DMS 273 (cell line): ENCODE data around the gene GPX3.
A peak's percentile ranks its signal among the peaks of the same experiment; 100 is the strongest.

Experiments
- DNase-seq: peaks from one replicate; lab custom pipeline; 2025; ENCODE audit not compliant: unreplicated experiment; lab: John Stamatoyannopoulos, UW

The GPX3 gene

DNA sequence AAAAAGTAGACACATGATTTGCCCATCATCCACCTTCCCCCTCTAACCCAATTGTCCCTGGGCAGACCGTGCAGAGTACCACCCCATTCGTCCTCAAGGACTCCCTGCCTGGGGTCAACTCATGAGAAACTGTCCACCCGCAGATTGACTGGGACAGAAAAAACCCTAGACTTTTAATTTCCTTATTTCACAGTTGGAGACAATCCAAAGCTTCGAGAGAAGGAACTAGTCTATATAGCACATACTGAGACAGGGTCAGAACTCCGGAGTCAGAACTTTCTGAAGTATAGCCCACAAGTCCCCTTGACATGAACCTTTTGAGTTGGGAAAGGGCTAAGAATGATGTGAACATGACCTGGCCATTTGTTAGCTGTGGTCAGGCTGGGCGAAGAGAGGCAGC lies 7.5 kb upstream of the GPX3 start:
- DNase-seq = no peak

DNA sequence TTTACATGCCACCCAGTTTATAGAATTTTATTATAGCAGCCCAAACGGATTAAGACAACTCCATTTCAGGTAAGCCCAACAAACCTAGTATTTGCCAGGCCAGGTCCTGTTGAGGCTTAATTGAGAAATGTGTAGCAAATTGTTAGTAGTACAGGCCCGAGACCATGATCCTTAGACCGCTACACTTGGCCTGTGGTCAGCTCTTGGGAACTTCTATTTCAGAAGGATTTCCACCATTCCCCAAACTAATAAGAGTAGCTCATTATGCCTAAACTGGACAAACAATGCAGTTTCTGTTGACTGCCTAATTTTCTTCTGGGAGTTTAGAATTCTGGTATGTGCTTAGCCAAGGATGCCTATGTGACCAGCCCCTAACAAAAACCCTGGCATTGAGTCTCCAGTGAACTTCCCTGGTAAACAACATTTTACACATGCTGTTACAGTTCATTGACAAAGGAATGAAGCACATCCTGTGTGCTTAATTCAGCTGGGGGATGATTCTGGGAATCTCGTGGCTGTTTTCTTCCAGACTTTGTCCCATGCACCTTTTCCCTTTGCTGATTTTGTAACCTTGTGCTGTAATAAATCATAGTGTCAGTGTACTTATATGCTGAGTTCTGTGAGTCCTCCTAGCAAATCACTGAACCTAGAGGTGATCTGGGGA lies 5.6 kb upstream of the GPX3 start:
- no peak for DNase-seq

- DNase-seq = no peak
Observed at GRCh38 chr5:151015974-151016587, 4.3 kb upstream of the GPX3 start.

- no peak for DNase-seq
Observed at GRCh38 chr5:151016700-151017099, 3.7 kb upstream of the GPX3 start.

- no peak for DNase-seq
Observed at GRCh38 chr5:151017897-151018296, 2.5 kb upstream of the GPX3 start.

GRCh38 chr5:151018846-151019245 lies 1.5 kb upstream of the GPX3 start:
- DNase-seq = no peak

- peak; percentile 63 for DNase-seq
Observed at GRCh38 chr5:151019331-151019730, 1.1 kb upstream of the GPX3 start.

GRCh38 chr5:151021746-151022145 lies 1.4 kb downstream of the GPX3 start:
- no peak for DNase-seq

- no peak for DNase-seq
Observed at GRCh38 chr5:151022511-151023018, 2.2 kb downstream of the GPX3 start.

GRCh38 chr5:151023047-151023615 lies 2.7 kb downstream of the GPX3 start:
- no peak for DNase-seq

- no peak for DNase-seq
Observed at GRCh38 chr5:151023651-151024050, 3.3 kb downstream of the GPX3 start.

- no peak for DNase-seq
Observed at GRCh38 chr5:151024440-151025249, 4.3 kb downstream of the GPX3 start.

DNA sequence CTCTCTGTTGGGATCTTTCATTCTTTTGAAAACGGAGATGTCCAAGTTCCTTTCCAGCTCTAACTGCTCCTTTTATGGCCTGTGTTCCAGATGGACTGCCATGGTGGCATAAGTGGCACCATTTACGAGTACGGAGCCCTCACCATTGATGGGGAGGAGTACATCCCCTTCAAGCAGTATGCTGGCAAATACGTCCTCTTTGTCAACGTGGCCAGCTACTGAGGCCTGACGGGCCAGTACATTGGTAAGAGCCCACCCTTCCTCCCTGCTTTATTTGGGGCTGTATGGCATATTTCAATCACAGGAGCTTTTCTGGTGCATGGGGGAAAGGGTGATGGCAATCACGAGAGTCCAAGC lies 4.8 kb downstream of the GPX3 start:
- no peak for DNase-seq

DNA sequence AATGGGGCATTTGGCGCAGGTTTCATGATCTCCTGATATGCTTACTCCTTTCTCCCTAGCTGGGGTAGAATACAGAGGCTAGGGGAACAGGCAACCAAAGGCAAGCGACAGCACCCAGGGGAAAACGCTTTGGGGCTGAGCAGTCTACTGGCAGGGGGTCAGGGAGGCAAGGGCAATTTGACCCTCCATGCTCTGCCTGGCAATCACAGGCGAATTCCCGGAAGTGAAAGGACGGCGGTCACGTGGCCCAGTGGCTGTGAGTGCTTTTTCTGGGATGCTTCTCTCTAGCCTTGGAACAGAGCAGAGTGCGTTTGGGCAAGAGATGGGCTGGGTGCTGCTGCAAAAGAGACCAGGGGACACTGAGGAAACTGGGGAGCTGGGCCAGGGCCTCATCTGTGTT lies 5.7 kb downstream of the GPX3 start:
- no peak for DNase-seq

- no peak for DNase-seq
Observed at GRCh38 chr5:151026679-151027078, 6.3 kb downstream of the GPX3 start.

DNA sequence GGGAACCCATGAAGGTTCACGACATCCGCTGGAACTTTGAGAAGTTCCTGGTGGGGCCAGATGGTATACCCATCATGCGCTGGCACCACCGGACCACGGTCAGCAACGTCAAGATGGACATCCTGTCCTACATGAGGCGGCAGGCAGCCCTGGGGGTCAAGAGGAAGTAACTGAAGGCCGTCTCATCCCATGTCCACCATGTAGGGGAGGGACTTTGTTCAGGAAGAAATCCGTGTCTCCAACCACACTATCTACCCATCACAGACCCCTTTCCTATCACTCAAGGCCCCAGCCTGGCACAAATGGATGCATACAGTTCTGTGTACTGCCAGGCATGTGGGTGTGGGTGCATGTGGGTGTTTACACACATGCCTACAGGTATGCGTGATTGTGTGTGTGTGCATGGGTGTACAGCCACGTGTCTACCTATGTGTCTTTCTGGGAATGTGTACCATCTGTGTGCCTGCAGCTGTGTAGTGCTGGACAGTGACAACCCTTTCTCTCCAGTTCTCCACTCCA lies 7.6 kb downstream of the GPX3 start:
- no peak for DNase-seq

GRCh38 chr5:151028717-151029116 lies 8.3 kb downstream of the GPX3 start:
- no peak for DNase-seq

- no peak for DNase-seq
Observed at GRCh38 chr5:151029179-151030055, 9.0 kb downstream of the GPX3 start.

- no peak for DNase-seq
Observed at GRCh38 chr5:151030056-151030336, 9.6 kb downstream of the GPX3 start.

GRCh38 chr5:151030379-151030778 lies 10.0 kb downstream of the GPX3 start:
- DNase-seq = no peak

- no peak for DNase-seq
Observed at GRCh38 chr5:151031554-151031953, 11.2 kb downstream of the GPX3 start.
